SK-N-SH treated with all-trans-retinoic acid at 6 μM for 48 hours (cell line): ENCODE results near the gene FBXO17.

Experiments used
- ATAC-seq: fragments of 200-7000 bp; cut with Tn5 transposase; 3 replicates; pipeline ENCODE4 v1.9.1; 2020; ENCODE audit warnings: mild to moderate bottlenecking, moderate library complexity
- ARNTL ChIP-seq: fragments of 450-650 bp; formaldehyde crosslinking; IDR thresholded peaks from 2 replicates; pipeline ENCODE4 v1.5.0; 2020; ENCODE audit warnings: low read depth, mild to moderate bottlenecking, moderate library complexity, borderline replicate concordance
- CSDC2 ChIP-seq: fragments of 250-450 bp; sonication (Bioruptor Pico); IDR thresholded peaks from 2 replicates; pipeline ENCODE4 v1.5.0; 2020; ENCODE audit warnings: mild to moderate bottlenecking, moderate library complexity
- ESRRG ChIP-seq: fragments of 250-450 bp; sonication (Bioruptor Pico); IDR thresholded peaks from 2 replicates; pipeline ENCODE4 v1.6.1; 2021; ENCODE audit warnings: mild to moderate bottlenecking
- GLIS3 ChIP-seq: fragments of 250-450 bp; sonication (Bioruptor Pico); IDR thresholded peaks from 2 replicates; pipeline ENCODE4 v1.5.0; 2020; ENCODE audit warnings: mild to moderate bottlenecking, moderate library complexity
- ISL1 ChIP-seq: fragments of 250-450 bp; sonication (Bioruptor Pico); IDR thresholded peaks from 2 replicates; pipeline ENCODE4 v2.1.2; 2022; ENCODE audit warnings: mild to moderate bottlenecking, moderate library complexity
- OSR1 ChIP-seq: fragments of 250-450 bp; sonication (Bioruptor Pico); IDR thresholded peaks from 2 replicates; pipeline ENCODE4 v1.8.0; 2022; ENCODE audit warnings: moderate library complexity, mild to moderate bottlenecking, inconsistent platforms
- PPARA ChIP-seq: fragments of 250-450 bp; sonication (Bioruptor Pico); IDR thresholded peaks from 2 replicates; pipeline ENCODE4 v1.5.0; 2020; ENCODE audit warnings: mild to moderate bottlenecking, borderline replicate concordance
- RARB ChIP-seq: fragments of 250-450 bp; sonication (Bioruptor Pico); IDR thresholded peaks from 2 replicates; pipeline ENCODE4 v1.8.0; 2021; ENCODE audit warnings: mild to moderate bottlenecking, moderate library complexity
- SNAI2 ChIP-seq: fragments of 250-450 bp; sonication (Bioruptor Pico); IDR thresholded peaks from 2 replicates; pipeline ENCODE4 v1.5.0; 2020; ENCODE audit warnings: mild to moderate bottlenecking, moderate library complexity
- TCF4 ChIP-seq: fragments of 250-450 bp; sonication (Bioruptor Pico); IDR thresholded peaks from 2 replicates; pipeline ENCODE4 v1.8.0; 2021; ENCODE audit warnings: mild to moderate bottlenecking, moderate library complexity, borderline replicate concordance
- TOX ChIP-seq: fragments of 250-450 bp; sonication (Bioruptor Pico); IDR thresholded peaks from 2 replicates; pipeline ENCODE4 v1.8.0; 2021; ENCODE audit warnings: mild to moderate bottlenecking, moderate library complexity, borderline replicate concordance
- TSHZ2 ChIP-seq: fragments of 250-450 bp; sonication (Bioruptor Pico); IDR thresholded peaks from 2 replicates; pipeline ENCODE4 v1.5.0; 2020; ENCODE audit warnings: mild to moderate bottlenecking, moderate library complexity
- ZC3H10 ChIP-seq: fragments of 250-450 bp; sonication (Bioruptor Pico); IDR thresholded peaks from 2 replicates; pipeline ENCODE4 v1.5.1; 2021; ENCODE audit warnings: mild to moderate bottlenecking, moderate library complexity
- ZFP3 ChIP-seq: fragments of 250-450 bp; sonication (Bioruptor Pico); IDR thresholded peaks from 2 replicates; pipeline ENCODE4 v1.5.0; 2020; ENCODE audit warnings: mild to moderate bottlenecking, moderate library complexity
- ZFP30 ChIP-seq: fragments of 450-650 bp; formaldehyde crosslinking; IDR thresholded peaks from 2 replicates; pipeline ENCODE4 v1.5.0; 2022; ENCODE audit warnings: mild to moderate bottlenecking, moderate library complexity
- ZNF8 ChIP-seq: fragments of 450-650 bp; formaldehyde crosslinking; IDR thresholded peaks from 2 replicates; pipeline ENCODE4 v1.5.0; 2020; ENCODE audit warnings: mild to moderate bottlenecking, moderate library complexity
- TF ChIP-seq, protein P1 (sequence below): fragments of 250-450 bp; sonication (Bioruptor Pico); IDR thresholded peaks from 2 replicates; pipeline ENCODE4 v1.5.1; 2020; ENCODE audit warnings: low read depth, mild to moderate bottlenecking, moderate library complexity
- TF ChIP-seq, protein P2 (sequence below): fragments of 250-450 bp; sonication (Bioruptor Pico); IDR thresholded peaks from 2 replicates; pipeline ENCODE4 v1.8.0; 2020; ENCODE audit warnings: mild to moderate bottlenecking, moderate library complexity, borderline replicate concordance
- TF ChIP-seq, protein P3 (sequence below): fragments of 250-450 bp; sonication (Bioruptor Pico); IDR thresholded peaks from 2 replicates; pipeline ENCODE4 v1.8.0; 2021; ENCODE audit warnings: low read depth, mild to moderate bottlenecking, moderate library complexity, borderline replicate concordance

The FBXO17 gene

GRCh38 chr19:38980583-38981374 lies 5.2 kb upstream of the FBXO17 start:
- ATAC-seq, result no peak
- TF ChIP-seq, protein P1, sequence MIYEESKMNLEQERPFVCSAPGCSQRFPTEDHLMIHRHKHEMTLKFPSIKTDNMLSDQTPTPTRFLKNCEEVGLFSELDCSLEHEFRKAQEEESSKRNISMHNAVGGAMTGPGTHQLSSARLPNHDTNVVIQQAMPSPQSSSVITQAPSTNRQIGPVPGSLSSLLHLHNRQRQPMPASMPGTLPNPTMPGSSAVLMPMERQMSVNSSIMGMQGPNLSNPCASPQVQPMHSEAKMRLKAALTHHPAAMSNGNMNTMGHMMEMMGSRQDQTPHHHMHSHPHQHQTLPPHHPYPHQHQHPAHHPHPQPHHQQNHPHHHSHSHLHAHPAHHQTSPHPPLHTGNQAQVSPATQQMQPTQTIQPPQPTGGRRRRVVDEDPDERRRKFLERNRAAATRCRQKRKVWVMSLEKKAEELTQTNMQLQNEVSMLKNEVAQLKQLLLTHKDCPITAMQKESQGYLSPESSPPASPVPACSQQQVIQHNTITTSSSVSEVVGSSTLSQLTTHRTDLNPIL (CRISPR knock-in tag), result no peak
- TF ChIP-seq TCF4 (CRISPR knock-in tag) (no peak), PPARA (CRISPR knock-in tag) (no peak), ARNTL (CRISPR knock-in tag) (no peak), ZNF8 (CRISPR knock-in tag) (no peak), OSR1 (CRISPR knock-in tag) (no peak), ZFP3 (no peak), GLIS3 (CRISPR knock-in tag) (no peak), ZC3H10 (no peak), ESRRG (CRISPR knock-in tag) (no peak), RARB (CRISPR knock-in tag) (no peak), ZFP30 (no peak), TSHZ2 (CRISPR knock-in tag) (no peak), TOX (CRISPR knock-in tag) (no peak), ISL1 (CRISPR knock-in tag) (no peak), CSDC2 (CRISPR knock-in tag) (no peak)
- TF ChIP-seq, protein P2, sequence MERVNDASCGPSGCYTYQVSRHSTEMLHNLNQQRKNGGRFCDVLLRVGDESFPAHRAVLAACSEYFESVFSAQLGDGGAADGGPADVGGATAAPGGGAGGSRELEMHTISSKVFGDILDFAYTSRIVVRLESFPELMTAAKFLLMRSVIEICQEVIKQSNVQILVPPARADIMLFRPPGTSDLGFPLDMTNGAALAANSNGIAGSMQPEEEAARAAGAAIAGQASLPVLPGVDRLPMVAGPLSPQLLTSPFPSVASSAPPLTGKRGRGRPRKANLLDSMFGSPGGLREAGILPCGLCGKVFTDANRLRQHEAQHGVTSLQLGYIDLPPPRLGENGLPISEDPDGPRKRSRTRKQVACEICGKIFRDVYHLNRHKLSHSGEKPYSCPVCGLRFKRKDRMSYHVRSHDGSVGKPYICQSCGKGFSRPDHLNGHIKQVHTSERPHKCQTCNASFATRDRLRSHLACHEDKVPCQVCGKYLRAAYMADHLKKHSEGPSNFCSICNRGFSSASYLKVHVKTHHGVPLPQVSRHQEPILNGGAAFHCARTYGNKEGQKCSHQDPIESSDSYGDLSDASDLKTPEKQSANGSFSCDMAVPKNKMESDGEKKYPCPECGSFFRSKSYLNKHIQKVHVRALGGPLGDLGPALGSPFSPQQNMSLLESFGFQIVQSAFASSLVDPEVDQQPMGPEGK (CRISPR knock-in tag), result no peak

- TF ChIP-seq ZFP3 (no peak), TCF4 (CRISPR knock-in tag) (no peak)
- TF ChIP-seq, protein P1 (CRISPR knock-in tag), result no peak
- TF ChIP-seq, all 23 proteins: peak for 0
Observed at GRCh38 chr19:38979812-38980211, 4.3 kb upstream of the FBXO17 start.

GRCh38 chr19:38978326-38978689 lies 2.8 kb upstream of the FBXO17 start:
- TF ChIP-seq TCF4 (CRISPR knock-in tag), result no peak
- no peak for TF ChIP-seq ZFP30
- no peak for TF ChIP-seq RARB (CRISPR knock-in tag)
- no peak for TF ChIP-seq PPARA (CRISPR knock-in tag)
- no peak for TF ChIP-seq ISL1 (CRISPR knock-in tag)
- TF ChIP-seq OSR1 (CRISPR knock-in tag), result no peak
- TF ChIP-seq ESRRG (CRISPR knock-in tag), result no peak
- TF ChIP-seq GLIS3 (CRISPR knock-in tag), result no peak
- TF ChIP-seq TOX (CRISPR knock-in tag), result no peak
- TF ChIP-seq, protein P3, sequence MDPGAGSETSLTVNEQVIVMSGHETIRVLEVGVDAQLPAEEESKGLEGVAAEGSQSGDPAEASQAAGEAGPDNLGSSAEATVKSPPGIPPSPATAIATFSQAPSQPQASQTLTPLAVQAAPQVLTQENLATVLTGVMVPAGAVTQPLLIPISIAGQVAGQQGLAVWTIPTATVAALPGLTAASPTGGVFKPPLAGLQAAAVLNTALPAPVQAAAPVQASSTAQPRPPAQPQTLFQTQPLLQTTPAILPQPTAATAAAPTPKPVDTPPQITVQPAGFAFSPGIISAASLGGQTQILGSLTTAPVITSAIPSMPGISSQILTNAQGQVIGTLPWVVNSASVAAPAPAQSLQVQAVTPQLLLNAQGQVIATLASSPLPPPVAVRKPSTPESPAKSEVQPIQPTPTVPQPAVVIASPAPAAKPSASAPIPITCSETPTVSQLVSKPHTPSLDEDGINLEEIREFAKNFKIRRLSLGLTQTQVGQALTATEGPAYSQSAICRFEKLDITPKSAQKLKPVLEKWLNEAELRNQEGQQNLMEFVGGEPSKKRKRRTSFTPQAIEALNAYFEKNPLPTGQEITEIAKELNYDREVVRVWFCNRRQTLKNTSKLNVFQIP (CRISPR knock-in tag), result no peak
- TF ChIP-seq SNAI2 (CRISPR knock-in tag), result no peak
- ATAC-seq, result no peak

More at GRCh38 chr19:38979812-38980211, 4.3 kb upstream of the FBXO17 start:
- no peak for ATAC-seq
